ENCODE data around the gene TRAF3. TPM values are rescaled to one million over a fixed set of nuclear protein-coding genes. Genes with fewer than 3 reads are reported as not detected.

The TRAF3 gene
- total RNA-seq, 1 donor from 2014 or later: 32.3 TPM

GRCh38 chr14:102901633-102902032 lies 124.4 kb downstream of the TRAF3 start:
- H3K4me3 ChIP-seq (ENCODE audit: low read depth, low read length): no peak overlapping the region
- TF ChIP-seq CTCF (IDR thresholded peaks at IDR 0.05; ENCODE audit: insufficient read depth, low read length, poor library complexity, severe bottlenecking): no peak
- no peaks in the 10 kb centered on the region for H3K36me3 ChIP-seq (ENCODE audit: control insufficient read depth, insufficient read depth, low read length)
- H3K27me3 ChIP-seq (ENCODE audit: control insufficient read depth, insufficient read depth, low read length): no peaks in the 10 kb centered on the region
- no peak for DNase-seq (ENCODE audit: low read depth)

DNA sequence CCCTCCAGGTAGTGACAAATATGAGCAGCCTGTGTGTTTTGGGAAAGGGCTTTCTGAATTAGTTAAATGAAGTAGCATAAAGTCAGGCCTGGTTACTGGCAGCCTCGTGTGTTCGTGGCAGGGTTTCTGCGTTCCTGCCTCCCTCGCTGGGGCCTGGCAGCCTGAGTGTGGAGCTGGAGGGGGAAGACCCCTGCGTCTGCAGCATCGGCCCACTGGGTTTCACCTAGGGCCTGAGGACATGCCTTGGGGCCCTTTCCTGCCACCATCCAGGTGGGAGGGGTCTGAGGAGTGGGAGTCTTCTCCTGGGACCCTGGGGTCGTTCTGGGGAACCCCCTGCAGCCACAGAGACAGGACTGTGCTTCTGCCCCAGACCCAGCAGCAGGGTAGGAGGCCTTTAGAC lies 124.8 kb downstream of the TRAF3 start:
- H3K27me3 ChIP-seq (ENCODE audit: control insufficient read depth, insufficient read depth, low read length): no peaks in the 10 kb centered on the region
- DNase-seq (ENCODE audit: low read depth): no peak
- H3K36me3 ChIP-seq (ENCODE audit: control insufficient read depth, insufficient read depth, low read length): no peaks in the 10 kb centered on the region
- no peak for TF ChIP-seq CTCF (IDR thresholded peaks at IDR 0.05; ENCODE audit: insufficient read depth, low read length, poor library complexity, severe bottlenecking)
- no peak overlapping the region for H3K4me3 ChIP-seq (ENCODE audit: low read depth, low read length)

- H3K27me3 ChIP-seq (ENCODE audit: control insufficient read depth, insufficient read depth, low read length): no peaks in the 10 kb centered on the region
- no peak for TF ChIP-seq CTCF (IDR thresholded peaks at IDR 0.05; ENCODE audit: insufficient read depth, low read length, poor library complexity, severe bottlenecking)
- H3K36me3 ChIP-seq (ENCODE audit: control insufficient read depth, insufficient read depth, low read length): no peaks in the 10 kb centered on the region
- no peak overlapping the region for H3K4me3 ChIP-seq (ENCODE audit: low read depth, low read length)
- no peak for DNase-seq (ENCODE audit: low read depth)
These were observed 125.4 kb downstream of the TRAF3 start for GRCh38 chr14:102902523-102903247.

GRCh38 chr14:102903248-102903888 lies 126.1 kb downstream of the TRAF3 start:
- Histone ChIP-seq H3K27me3 (ENCODE audit: control insufficient read depth, insufficient read depth, low read length) (no peaks in the 10 kb centered on the region), H3K36me3 (ENCODE audit: control insufficient read depth, insufficient read depth, low read length) (no peaks in the 10 kb centered on the region), H3K4me3 (ENCODE audit: low read depth, low read length) (no peak overlapping the region)
- TF ChIP-seq CTCF (IDR thresholded peaks at IDR 0.05; ENCODE audit: insufficient read depth, low read length, poor library complexity, severe bottlenecking): no peak
- no peak for DNase-seq (ENCODE audit: low read depth)

DNA sequence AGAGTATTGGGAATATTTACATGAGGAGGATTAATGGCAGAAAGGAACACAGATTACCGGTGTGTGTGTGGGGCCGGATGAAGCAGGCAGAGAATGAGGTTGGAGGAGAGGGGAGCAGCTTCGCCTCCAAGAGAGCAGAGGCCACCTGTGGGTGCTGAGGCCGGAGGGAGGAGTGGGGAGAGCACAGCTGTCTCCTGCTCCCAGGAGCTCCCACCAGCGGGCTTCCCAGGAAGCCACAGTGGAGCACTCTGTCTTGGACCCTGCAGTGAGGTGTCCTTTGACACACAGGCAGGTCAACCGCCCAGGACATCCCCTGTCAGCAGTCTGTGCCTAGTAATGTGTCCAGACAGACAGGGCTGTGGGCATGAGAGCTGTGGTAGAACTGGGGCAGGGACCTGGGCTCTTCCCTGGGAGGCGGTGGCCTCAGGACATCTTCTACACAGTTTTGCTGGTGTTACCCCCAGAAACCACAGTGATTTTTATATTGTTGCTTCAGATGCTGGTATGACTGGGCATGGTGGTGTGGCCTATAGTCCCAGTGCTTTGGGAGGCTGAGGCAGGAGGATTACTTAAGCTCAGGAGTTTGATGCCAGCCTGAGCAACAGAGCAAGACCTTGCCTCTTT lies 126.8 kb downstream of the TRAF3 start:
- H3K4me3 ChIP-seq (ENCODE audit: low read depth, low read length): no peak overlapping the region
- H3K27me3 ChIP-seq (ENCODE audit: control insufficient read depth, insufficient read depth, low read length): no peaks in the 10 kb centered on the region
- no peak for TF ChIP-seq CTCF (IDR thresholded peaks at IDR 0.05; ENCODE audit: insufficient read depth, low read length, poor library complexity, severe bottlenecking)
- DNase-seq (ENCODE audit: low read depth): no peak
- H3K36me3 ChIP-seq (ENCODE audit: control insufficient read depth, insufficient read depth, low read length): no peaks in the 10 kb centered on the region

Data from kidney epithelial cell (primary cell).